Ureter (tissue), 1 donor: ENCODE data around the gene UPB1. TPM values are rescaled to one million over a fixed set of nuclear protein-coding genes. Genes with fewer than 3 reads are reported as not detected.
"Not testable (repeated sequence)": the region's sequence is repeated elsewhere in the genome, so short reads cannot be mapped to it uniquely, and the experiment has no call there.

Experiments used
- DNase-seq: peaks from one replicate; pipeline ENCODE4 v3.0.0-alpha.2; 2020; ENCODE audit warnings: low spot score
- total RNA-seq: library from RNA; stranded (reverse); gene quantifications from one replicate; pipeline ENCODE4 v1.2.4, GENCODE V29; 2023
- donor health status: DM: yes; HTN: yes; CAD: no.

Gene UPB1
- total RNA-seq, 1 donor from 2014 or later = 0.26 TPM

DNA sequence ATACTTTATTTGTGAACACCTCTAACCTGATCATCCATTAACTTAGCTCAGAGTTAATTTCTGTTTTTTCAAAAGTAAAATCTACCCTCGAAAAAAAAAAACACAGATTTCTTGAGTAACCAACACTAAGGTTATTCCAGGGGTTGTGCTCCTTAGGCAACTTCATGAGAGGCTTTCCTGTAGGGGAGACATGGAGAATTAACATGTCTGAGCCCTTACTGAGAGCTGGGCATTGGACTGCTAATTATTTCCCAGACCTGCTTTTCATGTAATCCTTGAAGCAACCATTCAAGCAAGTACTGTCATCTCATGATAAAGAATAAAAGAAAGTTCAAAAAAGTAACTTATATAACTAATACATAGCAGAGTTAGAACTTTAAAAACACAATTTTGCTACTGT is 13.5 kb upstream of the UPB1 start:
- DNase-seq = no peak

DNA sequence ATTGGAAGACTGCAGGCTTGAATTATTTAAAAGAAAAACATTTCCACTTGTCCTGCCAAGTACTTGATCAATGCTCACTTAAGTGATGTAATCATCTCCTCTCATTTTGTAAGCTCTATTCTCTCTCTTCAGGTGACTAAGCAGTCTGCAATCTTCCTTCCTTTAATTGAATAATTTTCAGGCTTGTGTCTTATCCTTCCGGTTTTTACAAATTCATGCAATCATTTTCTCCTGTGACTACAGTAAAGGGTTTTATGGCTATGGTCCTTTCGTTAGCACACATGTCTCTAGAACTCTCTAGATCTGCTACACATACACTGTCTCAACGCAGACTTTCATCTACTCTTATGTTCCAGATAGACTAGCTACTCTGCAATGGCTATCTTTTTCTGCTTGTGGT is 12.6 kb upstream of the UPB1 start:
- no peak for DNase-seq

DNA sequence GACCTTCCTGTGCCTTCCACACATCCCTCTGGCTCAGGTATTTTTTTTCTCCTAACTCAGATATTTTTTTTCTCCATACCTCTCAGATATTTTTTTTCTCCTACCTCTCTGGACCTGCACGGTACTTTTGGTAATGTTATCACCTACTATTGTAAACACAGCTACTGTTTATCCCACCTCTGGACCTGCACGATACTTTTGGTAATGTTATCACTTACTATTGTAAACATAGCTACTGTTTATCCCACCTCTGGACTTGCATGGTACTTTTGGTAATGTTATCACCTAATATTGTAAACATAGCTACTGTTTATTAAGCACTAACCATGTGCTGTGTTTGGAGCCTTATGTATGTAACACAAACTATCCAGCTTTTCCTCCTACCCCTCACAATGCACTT is 12.1 kb upstream of the UPB1 start:
- no peak for DNase-seq

DNA sequence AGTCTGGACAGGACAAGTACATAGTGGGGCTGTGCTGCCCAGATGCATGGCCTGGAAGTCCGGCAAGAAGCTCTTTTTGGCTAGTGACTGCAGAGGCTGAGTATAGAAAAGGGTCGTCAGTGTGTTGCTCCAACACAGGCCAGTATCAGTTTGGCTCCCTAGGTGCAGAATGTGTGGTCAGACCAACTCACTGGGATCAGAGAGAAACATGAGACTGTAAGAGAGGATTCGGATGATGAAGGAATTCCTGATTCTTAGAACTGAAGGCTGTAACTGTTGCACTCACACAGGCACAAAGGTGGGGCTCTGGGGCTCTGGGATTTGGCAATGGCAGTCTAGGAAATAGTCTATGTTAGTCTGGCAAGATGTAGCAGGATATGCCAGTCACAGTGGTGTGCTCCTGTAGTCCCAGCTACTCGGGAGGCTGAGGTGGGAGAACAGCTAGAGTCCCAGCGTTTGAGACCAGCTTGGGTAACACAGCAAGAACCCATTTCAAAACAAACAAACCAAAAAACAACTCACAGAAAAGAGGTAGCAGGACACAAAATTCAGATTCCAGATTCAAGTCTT is 11.1 kb upstream of the UPB1 start:
- no peak for DNase-seq

DNA sequence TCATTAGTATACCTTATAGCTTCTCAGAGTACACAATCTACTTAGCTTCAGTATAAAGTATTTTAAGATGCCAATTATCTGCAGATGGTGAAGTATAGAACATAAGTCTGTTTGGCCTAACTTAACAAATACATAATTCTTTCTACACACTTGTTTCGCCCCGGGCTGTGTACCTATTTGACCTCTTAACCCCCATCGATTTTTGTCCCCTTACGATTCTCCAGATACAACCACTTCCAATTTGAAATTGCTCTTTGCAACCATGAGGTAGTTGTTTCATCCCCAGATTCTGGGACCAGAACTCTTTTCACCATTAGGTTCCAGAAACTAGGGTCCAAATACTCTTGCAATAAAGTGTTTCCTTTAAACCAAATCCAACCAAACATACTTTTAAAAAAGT is 10.0 kb upstream of the UPB1 start:
- DNase-seq = no peak

DNA sequence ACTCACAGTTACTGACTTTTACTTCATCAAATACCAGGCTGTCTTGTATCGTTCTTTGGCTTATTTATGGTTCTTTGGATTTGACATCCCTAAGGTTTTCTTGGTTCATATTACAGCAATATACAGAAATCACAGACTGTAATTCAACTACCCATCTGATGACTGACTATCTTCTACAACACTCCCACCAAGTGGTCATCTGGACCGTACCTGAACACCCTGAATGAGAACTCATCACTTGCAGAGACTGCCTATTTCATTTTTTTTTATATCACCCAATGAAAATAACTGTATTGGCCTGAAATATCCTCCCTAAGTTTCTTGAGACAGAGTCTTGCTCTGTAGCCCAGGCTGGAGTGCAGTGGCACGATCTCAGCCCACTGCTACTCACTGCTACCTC is 9.5 kb upstream of the UPB1 start:
- DNase-seq = no peak

DNA sequence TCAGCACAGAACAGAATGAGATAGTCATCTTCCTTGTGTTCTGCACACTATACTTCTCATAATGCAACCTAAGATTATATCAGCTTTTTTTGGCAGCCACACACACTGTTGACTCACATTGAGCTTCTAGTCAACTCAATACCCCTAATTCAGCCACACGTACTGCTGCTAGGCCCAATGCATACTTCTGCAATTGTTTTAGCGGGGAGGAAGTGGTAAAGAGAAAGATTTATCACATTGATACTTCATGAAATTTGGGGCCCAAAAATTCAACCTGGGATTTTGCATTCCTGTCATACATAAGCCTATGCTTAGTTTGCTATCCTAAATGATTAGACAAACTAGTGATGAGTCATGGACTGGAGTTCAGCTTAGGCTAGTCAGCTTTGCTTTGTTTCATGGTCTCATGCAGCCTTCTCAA is 8.6 kb upstream of the UPB1 start:
- no peak for DNase-seq

DNA sequence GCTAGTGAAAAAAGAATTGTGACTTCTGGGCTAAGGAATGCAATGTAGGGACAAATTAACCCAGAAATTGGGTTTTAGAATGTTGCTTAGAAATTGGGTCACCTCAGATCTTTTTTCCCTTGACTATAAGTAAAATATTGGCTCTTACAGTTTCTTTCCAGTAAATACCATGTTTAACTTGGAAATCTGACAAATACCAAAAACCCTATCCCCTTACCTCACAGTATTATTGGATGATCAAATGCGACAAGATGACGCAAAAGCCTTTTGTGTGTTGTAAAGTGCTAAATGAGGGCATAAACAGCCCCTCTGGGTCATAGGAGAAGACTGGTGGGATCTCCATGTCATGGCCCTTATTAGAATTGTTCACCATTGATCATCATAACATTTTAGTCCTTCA is 6.1 kb upstream of the UPB1 start:
- DNase-seq = no peak

DNA sequence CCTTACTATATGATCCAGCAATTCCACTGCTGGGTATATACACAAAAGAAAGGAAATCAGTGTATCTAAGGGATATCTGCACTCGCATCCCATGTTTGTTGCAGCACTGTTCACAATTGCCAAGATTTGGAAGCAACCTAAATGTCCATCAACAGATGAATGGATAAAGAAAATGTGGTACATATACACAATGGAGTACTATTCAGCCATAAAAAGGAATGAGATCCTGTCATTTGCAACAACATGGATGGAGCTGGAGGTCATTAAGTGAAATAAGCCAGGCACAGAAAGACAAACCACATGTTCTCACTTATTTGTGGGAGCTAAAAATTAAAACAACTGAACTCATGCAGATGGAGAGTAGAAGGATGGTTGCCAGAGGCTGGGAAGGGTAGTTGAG is 5.7 kb upstream of the UPB1 start:
- DNase-seq = not testable (repeated sequence)

DNA sequence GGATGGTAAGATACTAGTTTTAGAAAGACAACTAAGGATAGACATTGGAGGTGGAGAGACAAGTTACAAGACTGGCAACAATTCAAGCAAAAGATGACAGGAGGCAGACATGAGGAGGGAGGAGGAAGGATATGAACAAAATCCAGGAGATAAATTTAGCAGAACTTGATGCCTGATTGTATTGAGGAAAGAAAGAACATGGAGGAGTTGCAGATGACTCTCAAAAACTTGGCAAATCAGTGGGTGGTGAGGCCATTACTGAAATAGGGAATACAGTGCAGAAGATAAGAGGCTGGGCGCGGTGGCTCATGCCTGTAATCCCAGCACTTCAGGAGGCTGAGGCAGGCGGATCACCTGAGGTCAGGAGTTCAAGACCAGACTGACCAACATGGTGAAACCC is 2.7 kb upstream of the UPB1 start:
- DNase-seq = no peak

DNA sequence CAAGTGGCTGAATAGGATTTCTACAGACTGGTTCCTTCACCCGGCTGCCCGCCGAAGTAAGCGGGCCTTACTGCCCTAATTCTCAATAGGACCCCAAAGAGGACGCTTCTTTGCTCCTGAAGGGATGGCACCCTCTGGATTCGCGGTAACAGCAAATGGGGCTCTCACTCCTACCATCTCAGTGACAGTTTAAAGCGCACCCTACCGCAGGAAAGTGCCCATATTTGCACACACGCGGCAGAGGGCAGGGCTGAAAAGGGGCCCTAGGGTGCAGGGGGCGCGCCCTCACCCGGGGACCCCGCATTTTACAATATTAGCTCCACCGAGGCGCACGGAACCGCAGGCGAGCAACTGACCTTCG is 985 bp upstream of the UPB1 start:
- DNase-seq = no peak

DNA sequence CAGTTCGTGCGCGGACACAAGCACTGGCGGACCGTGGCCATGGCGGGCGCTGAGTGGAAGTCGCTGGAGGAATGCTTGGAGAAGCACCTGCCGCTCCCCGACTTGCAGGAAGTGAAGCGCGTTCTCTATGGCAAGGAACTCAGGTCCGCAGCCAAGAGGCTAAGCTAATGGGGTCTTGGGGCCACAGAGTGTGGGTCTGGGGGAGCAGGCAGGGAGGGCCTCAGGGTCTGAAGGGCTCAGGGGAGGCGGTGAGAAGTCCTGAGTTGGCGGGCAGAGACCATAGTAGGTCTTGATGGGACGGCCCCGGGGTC is 188 bp downstream of the UPB1 start:
- no peak for DNase-seq

DNA sequence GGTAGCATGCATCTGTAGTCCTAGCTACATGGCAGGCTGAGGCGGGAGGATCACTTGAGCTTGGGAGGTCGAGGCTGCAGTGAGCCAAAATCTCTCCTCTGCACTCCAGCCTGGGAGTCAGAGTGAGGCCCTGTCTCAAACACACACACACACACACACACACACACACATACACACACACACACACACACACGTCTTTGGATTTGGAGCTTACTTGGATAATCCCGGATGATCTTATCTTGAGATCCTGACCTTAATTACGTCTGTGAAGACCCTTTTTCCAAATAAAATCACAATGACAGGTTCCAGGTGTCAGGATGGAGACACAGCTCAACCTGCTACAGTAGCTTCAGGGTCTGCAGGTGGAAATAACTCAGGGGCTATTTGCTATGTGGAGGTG is 1.1 kb downstream of the UPB1 start:
- no peak for DNase-seq

DNA sequence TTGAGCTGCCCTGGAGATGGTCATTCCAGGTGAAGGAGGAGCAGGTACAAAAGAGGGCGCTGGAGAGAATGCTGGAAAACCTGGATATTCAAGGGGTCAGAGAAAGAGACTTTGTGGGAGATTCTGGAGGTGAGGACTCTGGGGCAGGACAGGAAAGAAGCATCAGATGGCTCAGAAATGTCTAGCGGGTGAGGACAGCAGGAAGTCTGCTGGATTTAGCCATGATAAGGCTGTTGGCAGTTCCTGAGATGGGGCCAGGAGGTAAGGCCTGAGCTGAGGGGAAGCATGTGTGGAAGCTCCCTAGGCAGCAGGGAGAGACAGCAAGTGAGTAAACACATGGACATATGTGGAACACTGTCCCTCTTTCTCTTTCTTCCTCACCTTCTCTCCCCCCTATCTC is 1.5 kb downstream of the UPB1 start:
- DNase-seq = no peak

DNA sequence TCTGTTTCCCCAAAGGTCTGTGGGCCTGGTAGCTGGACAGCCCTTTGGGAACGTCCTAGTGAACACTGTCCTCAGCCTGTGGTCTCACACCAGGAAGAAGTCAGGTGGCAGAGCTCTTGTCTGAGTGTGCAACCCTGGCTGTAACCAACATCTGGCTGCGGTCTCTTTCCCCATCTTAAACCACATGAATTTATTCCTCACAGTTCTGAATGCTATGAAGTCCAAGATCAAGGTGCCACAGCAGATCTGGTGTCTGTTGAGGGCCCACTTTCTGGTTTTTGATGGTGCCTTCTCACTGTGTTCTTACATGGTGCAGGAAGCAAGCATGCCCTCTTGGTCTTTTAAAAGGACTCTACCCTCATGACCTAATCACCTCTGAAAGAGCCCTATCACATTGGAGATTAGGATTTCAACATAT is 2.7 kb downstream of the UPB1 start:
- DNase-seq = no peak

DNA sequence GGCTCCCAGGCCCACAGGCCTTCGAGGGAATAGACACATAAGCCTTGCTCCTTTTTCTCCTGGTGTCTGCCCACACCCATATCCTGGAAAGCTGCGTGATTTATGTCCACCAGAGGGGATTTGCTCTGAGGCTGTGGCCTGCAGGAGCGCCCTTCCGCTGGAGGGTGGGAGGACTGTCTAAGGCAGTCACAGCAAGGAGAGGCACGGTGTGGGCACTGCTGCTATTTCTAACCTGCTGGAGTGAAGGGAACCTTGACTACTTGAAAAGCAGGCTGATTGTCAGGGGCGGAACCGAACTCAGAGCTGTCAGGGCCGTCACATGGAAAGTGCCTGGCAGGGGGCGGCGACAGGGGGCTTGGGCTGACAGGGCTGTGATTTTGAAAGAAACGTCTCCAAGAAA is 3.7 kb downstream of the UPB1 start:
- no peak for DNase-seq

DNA sequence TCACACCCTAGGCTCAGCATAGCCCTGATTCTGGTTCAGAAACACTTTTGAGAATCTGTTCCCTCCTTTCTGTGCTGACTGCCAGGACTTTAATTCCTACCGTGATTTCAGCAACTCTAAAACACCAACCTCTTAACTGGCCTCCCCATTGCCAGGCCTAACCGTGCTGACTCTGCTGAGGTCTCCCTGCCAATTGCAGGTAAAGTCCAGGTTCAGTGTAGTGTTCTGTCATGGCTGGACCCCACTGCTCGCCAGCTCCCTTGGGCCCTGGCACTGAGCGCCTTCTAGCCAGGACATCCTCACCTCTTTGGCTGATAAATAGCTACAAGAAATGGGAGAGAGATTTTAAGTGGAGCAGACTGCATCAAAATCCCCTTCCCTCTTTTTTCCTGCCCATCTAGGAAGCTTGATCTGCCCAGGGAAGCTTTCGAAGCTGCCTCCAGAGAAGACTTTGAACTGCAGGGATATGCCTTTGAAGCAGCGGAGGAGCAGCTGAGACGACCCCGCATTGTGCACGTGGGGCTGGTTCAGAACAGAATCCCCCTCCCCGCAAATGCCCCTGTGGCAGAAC is 4.7 kb downstream of the UPB1 start:
- DNase-seq = no peak

DNA sequence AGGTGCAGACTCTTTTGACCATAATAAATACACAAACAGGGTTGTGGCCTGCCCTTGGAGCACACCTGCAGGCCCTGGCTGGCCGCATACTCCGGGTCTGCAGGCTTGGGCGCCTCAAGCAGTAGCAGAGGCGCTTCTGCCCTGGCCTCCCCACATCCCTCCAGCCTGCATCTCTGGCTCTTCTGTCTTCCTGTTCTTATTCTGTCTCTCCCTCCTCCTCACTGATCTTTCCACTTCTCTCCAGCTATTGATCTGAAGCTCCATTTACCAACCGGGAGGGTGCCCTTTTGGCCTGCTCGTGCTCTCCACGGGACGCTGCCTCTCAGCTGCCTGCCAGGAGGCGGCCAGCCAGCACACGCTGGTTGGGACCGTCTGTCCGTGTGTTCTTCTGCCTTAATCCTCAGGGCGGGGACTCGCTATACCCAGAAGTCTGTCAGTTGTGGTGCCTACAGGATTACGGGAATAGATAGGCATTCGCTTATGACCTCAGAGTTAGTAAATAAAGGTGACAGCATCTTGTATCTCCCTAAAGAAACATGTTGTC is 5.2 kb downstream of the UPB1 start:
- DNase-seq = no peak

DNA sequence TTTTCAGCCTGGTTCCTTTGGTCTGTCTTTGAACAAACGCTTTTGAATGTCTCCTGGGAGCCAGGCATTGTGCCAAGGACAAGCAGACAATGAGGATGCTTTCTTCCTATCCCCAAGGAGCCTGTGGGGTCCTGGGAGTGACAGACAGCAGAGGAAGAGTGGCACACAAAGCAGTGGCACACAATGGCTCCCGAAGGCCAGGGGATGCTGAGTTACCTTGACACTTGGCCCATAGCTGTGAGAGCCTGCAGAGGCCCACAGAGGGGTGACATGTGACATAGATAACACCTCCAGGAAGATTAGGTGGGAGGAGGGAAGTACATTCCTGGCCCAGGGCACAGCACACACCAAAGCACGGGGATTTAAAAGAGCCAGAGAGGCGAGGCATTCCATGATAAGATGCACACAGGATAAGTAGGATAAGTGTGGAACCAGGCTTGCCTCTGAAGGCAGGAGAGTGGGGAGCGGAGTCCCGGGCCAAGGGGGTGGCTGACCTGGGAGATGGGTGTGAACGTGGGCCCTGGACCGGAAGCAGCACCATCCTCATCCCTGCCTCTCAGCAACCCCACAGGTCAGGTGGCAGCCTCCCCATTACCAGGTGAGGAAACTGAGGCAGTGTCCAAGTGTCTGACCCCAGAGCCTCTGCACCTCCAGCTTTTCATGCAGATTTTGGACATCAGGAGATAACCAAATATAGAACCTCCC is 6.3 kb downstream of the UPB1 start:
- no peak for DNase-seq

DNA sequence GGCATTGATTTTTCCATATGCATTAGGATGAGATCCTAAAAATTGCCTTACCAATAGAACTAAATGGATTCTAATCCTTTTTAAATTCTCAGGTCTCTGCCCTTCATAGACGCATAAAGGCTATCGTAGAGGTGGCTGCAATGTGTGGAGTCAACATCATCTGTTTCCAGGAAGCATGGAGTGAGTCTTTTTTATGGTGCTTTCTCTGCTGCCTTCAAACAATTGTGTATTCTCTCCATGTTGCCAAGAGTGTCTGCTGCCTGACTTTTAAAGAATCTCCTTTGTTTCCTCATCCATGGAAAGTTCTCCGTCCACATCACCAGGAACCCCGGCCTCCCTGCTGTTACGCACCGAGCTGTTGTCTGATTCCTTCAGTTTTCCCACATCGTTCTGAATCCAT is 6.9 kb downstream of the UPB1 start:
- no peak for DNase-seq

DNA sequence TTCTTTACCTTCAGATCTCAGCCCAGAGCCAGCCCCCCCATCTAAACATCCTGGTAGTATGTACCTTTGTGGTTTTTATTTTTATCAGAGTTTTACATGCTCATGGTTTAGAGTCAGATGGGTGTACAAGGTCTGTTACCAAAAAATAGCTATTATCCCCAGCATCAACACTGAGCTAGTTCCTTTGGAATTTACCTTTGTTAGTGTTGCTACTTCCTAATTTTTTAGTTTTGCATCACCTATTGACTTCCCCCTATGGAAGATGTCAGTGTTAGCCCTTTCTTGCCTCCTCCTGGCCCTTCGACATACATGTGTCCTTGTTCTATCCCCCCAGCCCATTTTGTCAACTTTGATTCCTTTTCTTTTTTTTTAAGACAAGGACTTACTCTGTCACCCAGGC is 7.4 kb downstream of the UPB1 start:
- no peak for DNase-seq

DNA sequence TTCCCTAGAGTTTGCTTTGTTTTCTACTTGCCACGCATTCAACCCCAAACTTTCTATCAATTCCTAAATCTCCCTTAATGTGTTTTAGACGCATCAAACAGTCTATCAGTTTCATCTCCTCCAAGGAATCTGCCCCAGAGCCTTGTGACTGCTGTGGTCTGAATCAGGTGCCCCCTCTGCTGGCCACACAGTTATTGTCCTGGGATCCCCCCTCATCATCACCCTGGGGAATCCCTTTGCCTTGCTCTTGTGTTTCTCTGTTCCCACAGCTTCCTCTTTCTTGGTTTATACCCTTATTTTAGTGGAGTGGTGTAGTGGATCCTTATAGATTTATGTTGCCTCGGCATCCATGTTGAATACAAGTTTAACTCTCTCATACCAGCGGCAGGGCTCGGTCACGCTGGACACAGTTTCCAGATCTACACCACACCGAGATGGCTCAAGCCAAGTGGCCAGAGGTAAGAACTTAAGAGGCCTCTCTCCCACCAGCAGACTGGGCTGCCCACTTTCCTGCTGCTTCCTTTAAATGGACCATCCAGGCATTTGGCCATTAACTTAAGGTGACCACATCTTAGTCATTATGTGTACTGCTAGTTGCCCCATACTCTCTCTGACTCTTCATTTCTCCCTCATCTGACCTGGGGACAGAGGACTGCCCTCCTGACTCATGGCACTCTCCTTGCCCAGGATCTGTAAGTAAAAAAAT is 8.2 kb downstream of the UPB1 start:
- peak; percentile 59 for DNase-seq

DNA sequence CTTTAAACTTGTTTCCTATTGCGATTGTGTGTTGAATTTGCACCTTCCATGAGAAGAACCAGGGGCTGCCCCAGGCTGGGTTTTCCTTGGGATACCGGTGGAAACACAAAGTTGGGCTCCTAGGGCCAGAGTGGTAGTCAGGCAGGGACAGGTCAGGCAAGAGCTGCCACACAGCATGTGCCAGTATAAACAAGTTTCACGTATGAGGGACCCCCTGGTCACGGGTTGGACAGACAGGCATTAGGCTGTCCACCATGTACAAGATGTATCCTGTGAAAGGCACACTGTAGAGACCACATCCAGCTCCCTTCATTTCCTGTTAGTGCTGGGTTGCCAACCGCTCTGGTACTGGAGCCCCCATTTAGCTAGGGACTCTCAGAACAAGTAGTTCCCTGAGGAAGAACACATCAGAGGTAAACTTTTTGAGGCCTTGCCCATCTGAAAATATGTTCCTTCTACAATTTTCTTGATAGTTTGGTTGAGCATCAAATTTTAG is 8.8 kb downstream of the UPB1 start:
- no peak for DNase-seq
